HG02970 (cell line): ENCODE measurements around the gene SPRED2.

Experiments used
- ATAC-seq: cut with Tn5 transposase; IDR thresholded peaks from one replicate; pipeline ENCODE4 v1.9.1; 2021; ENCODE audit warnings: mild to moderate bottlenecking, moderate library complexity, moderate number of reproducible peaks; ENCODE audit not compliant: unreplicated experiment, low FRiP score

Gene SPRED2

GRCh38 chr2:65371074-65371434, 61.3 kb downstream of the SPRED2 start:
- no peak for ATAC-seq

GRCh38 chr2:65370387-65371073, 61.9 kb downstream of the SPRED2 start:
- no peak for ATAC-seq

DNA sequence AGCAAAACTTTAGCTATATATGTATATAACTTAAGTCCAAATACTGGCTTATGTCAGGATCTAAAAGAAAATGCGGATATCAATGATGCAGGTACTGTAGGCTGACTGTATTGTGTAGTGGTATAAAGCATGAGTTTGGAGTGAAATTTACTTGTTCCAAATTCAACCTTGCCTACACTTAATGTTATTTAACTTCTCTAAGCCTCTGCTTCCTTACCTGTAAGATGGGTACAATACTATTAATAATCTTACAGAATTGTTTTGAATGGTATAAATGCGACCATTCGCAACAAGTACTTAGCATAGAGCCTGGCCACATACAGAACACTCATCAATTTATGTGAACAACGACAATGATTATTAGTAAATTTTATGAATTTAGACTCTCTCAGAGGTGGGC, 62.4 kb downstream of the SPRED2 start:
- no peak for ATAC-seq

GRCh38 chr2:65369574-65369973, 62.8 kb downstream of the SPRED2 start:
- no peak for ATAC-seq

- ATAC-seq: no peak
These were observed 63.9 kb downstream of the SPRED2 start for GRCh38 chr2:65368468-65368867.

GRCh38 chr2:65367524-65367923, 64.9 kb downstream of the SPRED2 start:
- ATAC-seq: no peak

DNA sequence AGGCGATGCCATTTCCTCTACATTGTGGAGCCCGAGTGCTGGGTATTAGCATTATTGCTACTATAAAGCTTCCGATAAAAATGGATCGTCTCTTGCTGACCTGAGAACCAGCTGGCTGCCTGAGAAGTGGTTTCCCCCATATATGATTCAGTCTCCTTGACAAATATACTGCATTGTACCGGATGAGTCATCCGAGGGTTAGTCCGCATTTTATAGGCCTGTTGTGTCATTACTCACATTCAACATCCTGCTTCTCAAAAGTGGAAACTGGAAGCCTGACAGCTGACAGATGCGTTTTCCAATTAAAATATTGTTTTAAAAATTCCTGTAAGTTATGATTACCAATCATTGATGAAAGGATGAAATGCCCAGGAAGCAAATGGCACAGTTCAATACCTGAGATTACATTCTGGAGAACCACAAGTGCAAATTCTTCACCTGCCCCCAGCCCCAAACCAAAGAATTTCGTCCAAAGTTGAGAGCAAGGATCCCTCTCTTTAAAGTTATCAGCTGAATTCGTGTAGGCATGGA, 65.7 kb downstream of the SPRED2 start:
- ATAC-seq: no peak

DNA sequence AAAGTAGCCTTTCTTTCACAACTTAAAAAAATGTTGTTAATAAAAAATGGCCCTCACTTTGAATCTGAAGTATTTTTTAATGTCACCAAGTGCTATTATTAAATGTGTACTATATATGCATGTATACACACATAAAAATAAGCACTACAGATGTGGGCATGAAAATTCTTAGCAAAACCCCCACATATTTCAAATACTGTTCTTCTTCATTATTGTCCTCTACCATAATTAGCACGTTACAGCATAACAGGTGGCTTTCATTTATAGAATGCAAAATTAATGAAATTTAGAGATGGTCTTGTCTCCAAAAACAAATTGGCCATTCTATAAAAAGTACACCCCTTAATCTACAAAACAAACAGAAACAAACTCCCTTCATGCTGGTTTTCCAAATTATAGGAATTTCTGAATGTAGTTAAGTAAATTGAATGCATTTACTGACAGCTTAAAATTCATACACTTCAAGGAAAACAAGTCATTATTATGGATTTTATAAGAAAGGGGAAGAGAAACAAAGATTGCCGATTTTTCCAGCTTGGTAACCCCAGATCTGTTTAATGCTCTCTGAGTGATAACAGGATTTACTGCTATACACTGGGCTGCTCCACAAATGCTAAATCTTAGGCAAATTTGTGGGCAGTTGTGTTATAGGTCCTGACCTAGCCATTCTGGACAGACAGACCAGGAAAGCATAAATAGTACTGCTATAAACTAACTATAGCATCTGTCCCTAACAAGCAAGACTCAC, 67.2 kb downstream of the SPRED2 start:
- no peak for ATAC-seq

GRCh38 chr2:65363879-65364666, 68.3 kb downstream of the SPRED2 start:
- ATAC-seq: no peak

DNA sequence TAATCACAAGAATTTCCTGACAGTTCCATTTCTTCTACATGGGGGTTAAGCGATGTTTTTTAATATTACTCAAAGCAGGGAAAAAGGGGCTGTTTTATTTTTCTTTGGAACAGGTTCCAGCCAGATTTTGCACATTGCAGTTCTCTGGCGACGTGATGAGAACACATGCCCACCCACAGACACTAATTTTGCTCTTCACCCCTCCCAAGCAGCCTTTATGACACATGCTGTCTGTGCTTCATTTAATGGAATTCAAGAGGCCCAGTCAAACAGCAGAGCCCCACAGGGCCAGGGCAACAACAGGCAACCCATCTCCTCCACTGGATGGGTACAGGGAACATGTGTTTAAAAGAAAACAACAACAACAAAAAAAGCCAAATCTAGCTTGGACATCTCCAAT, 70.8 kb downstream of the SPRED2 start:
- ATAC-seq: no peak

- ATAC-seq: no peak
These were observed 72.0 kb downstream of the SPRED2 start for GRCh38 chr2:65360441-65360840.

GRCh38 chr2:65358678-65359400, 73.6 kb downstream of the SPRED2 start:
- no peak for ATAC-seq

GRCh38 chr2:65357959-65358294, 74.5 kb downstream of the SPRED2 start:
- ATAC-seq: peak; percentile 71

- peak; percentile 41 for ATAC-seq
These were observed 75.1 kb downstream of the SPRED2 start for GRCh38 chr2:65357095-65357958.

- ATAC-seq: no peak
These were observed 77.1 kb downstream of the SPRED2 start for GRCh38 chr2:65355186-65355831.

GRCh38 chr2:65354773-65355172, 77.6 kb downstream of the SPRED2 start:
- no peak for ATAC-seq

- no peak for ATAC-seq
These were observed 78.5 kb downstream of the SPRED2 start for GRCh38 chr2:65353927-65354326.

GRCh38 chr2:65353046-65353445, 79.4 kb downstream of the SPRED2 start:
- no peak for ATAC-seq

DNA sequence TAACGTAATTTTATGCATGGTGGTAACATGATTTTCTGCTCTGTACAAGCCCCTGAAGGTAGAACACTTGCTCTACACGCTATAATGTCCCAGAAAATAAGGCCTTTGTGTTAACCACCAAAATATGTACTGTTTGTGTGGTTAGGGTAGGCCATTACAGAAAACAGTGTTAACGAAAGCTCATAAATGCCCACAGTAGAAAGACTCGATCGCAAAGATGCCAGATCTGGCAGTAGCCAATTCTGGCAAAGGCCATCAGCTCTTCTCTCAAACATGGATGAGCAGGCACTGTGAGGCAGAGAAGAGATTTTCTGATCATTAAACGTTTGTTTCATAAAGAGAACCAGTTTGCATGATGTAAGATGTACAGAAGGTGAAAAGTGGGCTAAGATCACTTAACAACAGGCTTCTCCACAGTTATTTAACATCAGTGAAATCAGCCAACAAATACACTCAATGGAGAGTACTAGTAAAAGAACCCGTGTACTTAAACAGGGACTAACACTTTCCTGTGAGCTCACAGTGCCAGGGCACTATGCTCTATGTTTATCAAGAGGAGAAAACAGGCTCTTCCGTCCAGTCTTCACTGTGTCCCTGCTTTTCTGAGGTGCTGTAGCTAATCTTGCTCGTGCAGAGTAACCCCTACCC, 80.3 kb downstream of the SPRED2 start:
- ATAC-seq: no peak
